Thymus (tissue), 11 donors: Measurements from ENCODE around the gene GPR137. TPM values are rescaled to one million over a fixed set of nuclear protein-coding genes. Genes with fewer than 3 reads are reported as not detected.

ENCODE experiments used
- DNase-seq, 9 donors: peaks; one replicate each; pipeline ENCODE4 v3.0.0-alpha.2; 2013; ENCODE audit warnings: low spot score in 9 of 9, low read depth in 6 of 9, missing footprints in 1 of 9
- H3K27ac ChIP-seq, 2 donors: one replicate each; pipeline ENCODE4 v1.5.1; 2013; ENCODE audit warnings: control low read depth in 1 of 2, low read depth in 1 of 2, low read length in 1 of 2, mild to moderate bottlenecking in 1 of 2, moderate library complexity in 1 of 2
- H3K27me3 ChIP-seq, 2 donors: one replicate each; pipeline ENCODE4 v1.5.1; 2013; ENCODE audit warnings: low read length in 1 of 2; ENCODE audit not compliant: control insufficient read depth in 2 of 2, insufficient read depth in 1 of 2
- H3K36me3 ChIP-seq, 2 donors: one replicate each; pipeline ENCODE4 v1.5.1; 2013; ENCODE audit warnings: low read length in 1 of 2, mild to moderate bottlenecking in 1 of 2, moderate library complexity in 1 of 2; ENCODE audit not compliant: control insufficient read depth in 2 of 2, insufficient read depth in 2 of 2
- H3K4me1 ChIP-seq, 2 donors: one replicate each; pipeline ENCODE4 v1.5.1; 2013; ENCODE audit warnings: low read length in 2 of 2; ENCODE audit not compliant: control insufficient read depth in 2 of 2, insufficient read depth in 2 of 2
- H3K4me3 ChIP-seq, 2 donors: one replicate each; pipeline ENCODE4 v1.5.1; 2013; ENCODE audit warnings: low read length in 2 of 2, control low read depth in 1 of 2, mild to moderate bottlenecking in 1 of 2
- H3K9me3 ChIP-seq, 2 donors: one replicate each; pipeline ENCODE4 v1.5.1; 2013; ENCODE audit warnings: low read length in 1 of 2, mild to moderate bottlenecking in 1 of 2; ENCODE audit not compliant: control insufficient read depth in 2 of 2, insufficient read depth in 1 of 2
- WGBS: extraction: QIAGEN DNeasy Blood & Tissue Kit; methylation state at CpG from one replicate; pipeline ENCODE4 v1.1.7; 2013; 5-methylcytosine and 5-hydroxymethylcytosine counted together
- polyA plus RNA-seq: library from polyadenylated mRNA; stranded (reverse); fragments of 200-250 nt; gene quantifications from one replicate; pipeline ENCODE4 v1.2.3, GENCODE V29; 2013
- total RNA-seq: library from RNA; stranded (reverse); fragments of 120-200 nt; gene quantifications from one replicate; pipeline ENCODE4 v1.2.4, GENCODE V29; 2013
- donor health status: healthy.

The GPR137 gene
- total and polyA plus RNA-seq, 2 donors, result 7.3 to 18.5 TPM

DNA sequence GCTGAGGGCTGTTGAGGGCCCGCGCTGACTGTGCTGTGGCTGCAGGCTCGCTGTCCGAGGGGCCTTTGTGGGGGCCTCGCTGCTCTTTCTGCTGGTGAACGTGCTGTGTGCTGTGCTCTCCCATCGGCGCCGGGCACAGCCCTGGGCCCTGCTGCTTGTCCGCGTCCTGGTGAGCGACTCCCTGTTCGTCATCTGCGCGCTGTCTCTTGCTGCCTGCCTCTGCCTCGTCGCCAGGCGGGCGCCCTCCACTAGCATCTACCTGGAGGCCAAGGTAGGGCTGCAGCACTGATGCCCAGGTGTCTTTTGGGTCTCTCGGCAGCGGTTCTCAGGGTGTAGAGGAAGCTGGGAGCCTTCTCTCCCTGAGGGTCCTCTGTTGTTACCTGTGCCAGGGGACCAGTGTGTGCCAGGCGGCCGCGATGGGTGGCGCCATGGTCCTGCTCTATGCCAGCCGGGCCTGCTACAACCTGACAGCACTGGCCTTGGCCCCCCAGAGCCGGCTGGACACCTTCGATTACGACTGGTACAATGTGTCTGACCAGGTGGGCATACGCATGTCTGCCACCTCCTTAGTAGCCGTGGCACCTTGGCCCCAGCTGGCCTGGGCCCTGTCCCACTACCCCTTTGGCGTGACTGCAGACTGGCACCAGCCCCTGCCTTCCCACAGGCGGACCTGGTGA is 2.2 kb downstream of the GPR137 start:
- H3K27ac ChIP-seq, result no peak overlapping the region
- H3K36me3 ChIP-seq, result peaks cover 7 to 8% of the 10 kb centered on the region in 2 donors
- peaks cover 17 to 27% of the 10 kb centered on the region in 2 donors for H3K4me1 ChIP-seq
- H3K27me3 ChIP-seq, result peaks cover 31 to 40% of the 10 kb centered on the region in 2 donors
- peaks cover 0 to 12% of the 10 kb centered on the region in 2 donors for H3K9me3 ChIP-seq
- no peak for DNase-seq
- WGBS, result 99% methylated on average over 33 of the region's 33 CpGs
- no peak overlapping the region for H3K4me3 ChIP-seq

DNA sequence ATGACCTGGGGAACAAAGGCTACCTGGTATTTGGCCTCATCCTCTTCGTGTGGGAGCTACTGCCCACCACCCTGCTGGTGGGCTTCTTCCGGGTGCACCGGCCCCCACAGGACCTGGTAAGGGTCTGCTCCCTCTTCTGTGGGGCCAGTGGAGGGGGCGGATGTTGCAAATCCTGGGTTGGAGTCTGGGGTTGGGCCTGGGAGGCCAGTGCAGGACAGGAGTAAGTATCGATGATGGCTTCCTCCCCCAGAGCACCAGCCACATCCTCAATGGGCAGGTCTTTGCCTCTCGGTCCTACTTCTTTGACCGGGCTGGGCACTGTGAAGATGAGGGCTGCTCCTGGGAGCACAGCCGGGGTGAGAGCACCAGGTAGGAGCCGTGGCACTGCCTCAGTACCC is 2.7 kb downstream of the GPR137 start:
- H3K9me3 ChIP-seq, result peaks cover 0 to 12% of the 10 kb centered on the region in 2 donors
- no peak overlapping the region for H3K27ac ChIP-seq
- peaks cover 2 to 3% of the 10 kb centered on the region in 2 donors for H3K36me3 ChIP-seq
- WGBS, result 97% methylated on average over 9 of the region's 9 CpGs
- DNase-seq, result no peak
- H3K4me3 ChIP-seq, result no peak overlapping the region
- peaks cover 15 to 24% of the 10 kb centered on the region in 2 donors for H3K4me1 ChIP-seq
- H3K27me3 ChIP-seq, result peaks cover 37 to 46% of the 10 kb centered on the region in 2 donors

DNA sequence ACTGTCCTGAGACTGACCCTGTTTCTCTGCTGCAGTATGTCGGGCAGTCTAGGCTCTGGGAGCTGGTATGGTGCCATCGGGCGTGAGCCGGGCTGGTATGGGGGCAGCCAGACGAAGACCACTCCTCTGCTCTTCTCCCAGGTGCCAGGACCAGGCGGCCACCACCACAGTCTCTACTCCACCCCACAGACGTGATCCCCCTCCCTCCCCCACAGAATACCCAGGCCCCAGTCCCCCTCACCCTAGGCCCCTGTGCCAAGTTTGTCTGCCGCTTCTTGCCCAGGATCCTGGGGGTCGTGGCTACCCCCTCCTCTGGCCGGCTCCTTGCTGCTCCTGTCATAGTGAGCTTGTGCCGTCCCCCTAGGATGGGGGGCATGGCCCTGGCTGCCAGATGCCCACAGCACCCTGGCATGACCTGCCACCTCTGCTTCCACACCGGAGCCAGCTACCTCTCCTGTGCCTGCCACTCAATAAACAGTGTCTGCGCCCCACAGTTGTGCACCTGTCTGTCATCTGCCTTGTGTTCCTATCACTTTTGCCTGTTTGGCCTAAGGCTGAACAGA is 3.4 kb downstream of the GPR137 start:
- peaks cover 42 to 53% of the 10 kb centered on the region in 2 donors for H3K27me3 ChIP-seq
- no peak for DNase-seq
- peaks cover 0 to 3% of the 10 kb centered on the region in 2 donors for H3K36me3 ChIP-seq
- H3K9me3 ChIP-seq, result peaks cover 0 to 7% of the 10 kb centered on the region in 2 donors
- WGBS, result 96% methylated on average over 13 of the region's 13 CpGs
- no peak overlapping the region for H3K4me3 ChIP-seq
- H3K27ac ChIP-seq, result no peak overlapping the region
- peaks cover 12 to 17% of the 10 kb centered on the region in 2 donors for H3K4me1 ChIP-seq

DNA sequence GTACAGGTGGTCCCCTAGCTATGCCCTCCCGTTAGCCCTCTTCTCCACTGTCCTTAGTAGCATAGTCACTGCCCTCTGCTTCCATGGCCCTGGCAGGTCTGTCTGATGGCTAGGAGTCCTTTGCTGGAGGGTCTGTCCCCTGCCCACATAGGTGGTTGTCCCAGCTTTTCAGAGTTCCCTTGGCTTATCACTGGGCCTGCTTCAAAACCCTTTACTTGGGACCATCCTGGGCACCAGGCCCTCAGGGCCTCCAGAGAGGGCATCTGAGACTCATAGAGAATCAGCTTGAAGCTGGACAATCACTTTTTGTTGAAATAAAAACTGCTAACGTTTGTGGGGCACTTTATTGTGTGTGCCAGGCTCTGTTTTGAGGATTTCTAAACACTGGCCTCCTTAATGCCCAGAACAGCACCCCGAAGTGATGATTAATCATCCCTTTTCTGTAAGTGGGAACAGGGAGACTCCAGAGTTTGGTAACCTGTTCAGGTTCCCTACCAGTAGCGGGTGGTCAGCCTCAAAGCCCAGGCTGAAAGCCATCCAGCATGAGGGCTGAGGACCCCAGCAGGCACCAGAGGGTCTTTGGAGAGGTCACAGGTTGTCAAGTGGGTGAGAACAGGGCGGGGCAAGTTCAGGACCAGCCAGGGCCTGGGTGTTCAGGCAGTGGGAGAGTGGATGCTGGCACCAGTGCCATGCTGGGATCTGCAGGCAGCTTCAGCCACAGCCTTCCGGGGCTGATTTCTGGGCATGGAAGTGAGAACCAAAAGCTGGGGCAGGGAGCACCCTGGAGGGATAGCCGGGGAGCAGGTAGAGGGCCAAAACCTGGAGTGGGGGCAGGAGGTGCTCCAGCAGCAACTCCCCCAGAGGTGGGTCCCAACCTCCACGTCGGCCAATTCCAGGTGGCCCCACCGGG is 5.0 kb downstream of the GPR137 start:
- Histone ChIP-seq H3K4me1 (peaks cover 11 to 13% of the 10 kb centered on the region in 2 donors), H3K27ac (no peak overlapping the region), H3K9me3 (peaks cover 0 to 5% of the 10 kb centered on the region in 2 donors), H3K4me3 (no peak overlapping the region), H3K27me3 (peaks cover 52 to 68% of the 10 kb centered on the region in 2 donors), H3K36me3 (peaks cover 0 to 3% of the 10 kb centered on the region in 2 donors)
- 66% methylated on average over 10 of the region's 10 CpGs for WGBS
- no peak for DNase-seq

DNA sequence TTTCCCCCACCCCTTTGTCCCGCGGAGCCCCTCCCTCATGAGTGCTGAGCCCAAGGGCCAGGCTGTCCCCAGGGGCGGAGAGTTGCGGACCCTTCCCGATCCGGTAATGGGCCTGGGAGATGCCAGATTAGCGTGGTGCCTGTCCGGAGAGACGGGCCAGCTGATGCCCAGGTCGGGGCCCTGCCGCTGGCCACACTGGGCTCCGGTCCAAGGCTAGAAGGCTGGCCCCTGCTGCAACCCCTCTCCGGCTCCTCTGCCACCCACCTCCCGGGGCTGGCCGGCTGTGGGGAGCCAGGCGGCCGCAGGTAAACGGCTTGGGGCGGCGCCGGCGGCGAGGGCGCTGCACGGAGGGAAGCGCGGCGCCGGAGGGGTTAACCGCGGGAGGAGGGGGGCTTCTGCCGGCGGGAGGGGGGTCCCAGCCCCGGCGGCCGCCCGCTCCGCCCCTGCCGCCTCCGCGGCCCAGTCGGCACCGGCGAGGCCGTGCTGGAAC is 5.7 kb downstream of the GPR137 start, which contains the start of gene KCNK4:
Gene KCNK4, plus strand, starts transcription at position 41 of the 490 bp plus-strand sequence. CDS start 1,717 bp downstream, outside the sequence.
- H3K27me3 ChIP-seq, result peaks cover 59 to 75% of the 10 kb centered on the region in 2 donors
- peak within 1 kb of the TSS in 1 of 2 donors; percentile 29 for H3K4me3 ChIP-seq
- WGBS, result 6% methylated on average over 45 of the region's 45 CpGs
- H3K4me1 ChIP-seq, result peaks cover 7 to 8% of the 10 kb centered on the region in 2 donors
- H3K27ac ChIP-seq, result no peak within 1 kb of the TSS
- peaks cover 0 to 3% of the 10 kb centered on the region in 2 donors for H3K36me3 ChIP-seq
- peaks cover 0 to 5% of the 10 kb centered on the region in 2 donors for H3K9me3 ChIP-seq
- DNase-seq, result no peak

DNA sequence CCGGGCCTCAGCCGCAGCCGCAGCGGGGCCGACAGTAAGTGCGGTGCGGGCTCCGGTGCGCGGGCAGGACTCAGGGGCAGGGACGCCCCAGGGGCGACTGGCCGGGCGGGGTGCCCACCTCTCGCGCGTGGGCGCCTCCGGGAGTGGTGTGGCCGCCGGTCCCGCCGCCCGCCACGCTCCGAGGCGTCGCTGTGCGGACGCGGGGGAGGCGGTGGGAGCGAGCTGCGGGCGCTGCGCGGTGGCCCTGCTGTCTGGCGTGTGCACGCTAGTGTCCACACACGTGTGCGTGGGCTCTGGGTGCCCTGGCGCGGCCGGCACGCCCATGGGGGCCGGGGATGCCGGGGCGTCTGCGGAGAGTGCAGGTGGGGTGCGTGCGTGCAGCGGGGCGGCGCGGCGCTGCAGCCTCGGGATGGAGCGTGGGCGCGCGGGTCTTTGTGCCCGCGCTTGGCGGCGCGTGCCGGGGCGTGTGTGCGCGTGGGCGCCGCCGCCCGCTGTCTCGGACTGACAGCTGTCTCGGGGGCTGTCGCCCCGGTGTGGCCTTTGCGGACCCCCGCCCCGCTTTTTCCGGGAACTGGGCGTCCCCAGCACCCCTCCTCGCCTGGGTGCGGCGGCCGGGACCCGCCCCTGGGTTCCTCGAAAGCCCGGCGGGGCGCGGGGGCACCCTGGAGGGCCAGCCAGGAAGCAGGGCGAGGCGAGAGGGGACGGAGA is 6.3 kb downstream of the GPR137 start:
- H3K27me3 ChIP-seq, result peaks cover 65 to 81% of the 10 kb centered on the region in 2 donors
- 1% methylated on average over 96 of the region's 96 CpGs for WGBS
- peak overlapping the region in 1 of 2 donors; percentile 29 for H3K4me3 ChIP-seq
- DNase-seq, result no peak
- H3K4me1 ChIP-seq, result peaks cover 3 to 4% of the 10 kb centered on the region in 2 donors
- H3K9me3 ChIP-seq, result peaks cover 0 to 5% of the 10 kb centered on the region in 2 donors
- H3K27ac ChIP-seq, result no peak overlapping the region
- H3K36me3 ChIP-seq, result peaks cover 0 to 3% of the 10 kb centered on the region in 2 donors

DNA sequence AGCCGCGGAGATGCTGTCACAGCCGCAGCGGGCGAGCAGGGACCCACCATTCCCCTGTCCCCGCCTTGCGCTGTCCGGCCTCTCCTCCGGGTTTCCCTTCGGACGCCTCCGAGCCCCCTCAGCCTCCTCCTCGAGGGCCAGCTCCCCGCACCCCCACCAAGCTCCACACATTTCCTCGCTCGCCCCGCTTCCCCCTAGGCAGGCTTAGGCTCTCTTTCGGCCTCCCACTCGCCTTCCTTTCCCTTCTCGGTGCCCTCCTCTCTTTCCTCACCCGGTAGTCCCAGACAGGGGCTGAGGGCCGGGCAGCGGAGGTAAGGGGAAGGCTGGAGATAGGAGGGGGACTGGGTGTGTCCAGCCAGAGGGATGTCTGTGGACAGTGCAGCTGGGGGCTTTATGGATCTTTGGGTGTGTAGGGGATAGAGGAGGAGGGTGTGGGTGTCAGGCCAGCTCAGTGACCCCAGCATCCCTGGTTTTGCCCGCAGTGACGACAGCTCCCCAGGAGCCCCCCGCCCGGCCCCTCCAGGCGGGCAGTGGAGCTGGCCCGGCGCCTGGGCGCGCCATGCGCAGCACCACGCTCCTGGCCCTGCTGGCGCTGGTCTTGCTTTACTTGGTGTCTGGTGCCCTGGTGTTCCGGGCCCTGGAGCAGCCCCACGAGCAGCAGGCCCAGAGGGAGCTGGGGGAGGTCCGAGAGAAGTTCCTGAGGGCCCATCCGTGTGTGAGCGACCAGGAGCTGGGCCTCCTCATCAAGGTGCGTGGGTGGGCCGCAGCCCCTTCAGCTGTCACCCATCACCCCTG is 7.0 kb downstream of the GPR137 start:
- peaks cover 0 to 3% of the 10 kb centered on the region in 2 donors for H3K36me3 ChIP-seq
- no peak for DNase-seq
- H3K27ac ChIP-seq, result no peak overlapping the region
- H3K4me3 ChIP-seq, result peak overlapping the region in 1 of 2 donors; percentile 29
- 39% methylated on average over 42 of the region's 42 CpGs for WGBS
- H3K9me3 ChIP-seq, result peaks cover 0 to 5% of the 10 kb centered on the region in 2 donors
- peaks cover 72 to 89% of the 10 kb centered on the region in 2 donors for H3K27me3 ChIP-seq
- H3K4me1 ChIP-seq, result peaks cover 3 to 11% of the 10 kb centered on the region in 2 donors

DNA sequence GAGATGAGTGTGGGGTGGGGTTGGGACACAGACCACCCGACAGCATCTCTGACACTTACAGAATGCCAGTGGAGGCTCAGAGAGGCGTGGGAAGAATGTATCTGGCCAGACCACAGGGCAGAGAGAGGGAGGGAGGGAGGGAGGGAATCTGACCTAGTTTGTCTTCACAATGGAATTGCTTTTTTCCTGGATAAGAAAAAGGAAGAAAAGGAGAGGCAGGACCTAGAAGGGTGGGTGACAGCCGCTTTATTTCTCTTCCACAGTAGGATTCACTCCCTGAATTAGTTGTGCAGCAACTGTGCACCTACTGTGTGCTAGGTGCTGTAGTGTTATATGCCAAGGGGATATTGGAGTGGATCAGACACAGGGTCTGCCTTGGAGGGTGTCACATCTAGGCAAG is 9.1 kb downstream of the GPR137 start:
- no peak overlapping the region for H3K27ac ChIP-seq
- no peak overlapping the region for H3K4me3 ChIP-seq
- 85% methylated on average over 3 of the region's 3 CpGs for WGBS
- H3K27me3 ChIP-seq, result peaks cover 90 to 100% of the 10 kb centered on the region in 2 donors
- H3K9me3 ChIP-seq, result peaks cover 0 to 7% of the 10 kb centered on the region in 2 donors
- H3K36me3 ChIP-seq, result no peaks in the 10 kb centered on the region
- peaks cover 3 to 15% of the 10 kb centered on the region in 2 donors for H3K4me1 ChIP-seq
- DNase-seq, result no peak
